MM.1S (cell line): ENCODE measurements around the gene DUSP14.

Source experiments
- DNase-seq: peaks from one replicate; pipeline ENCODE4 v3.0.0-alpha.2; 2015
- H2AFZ ChIP-seq: fragments of 300-600 bp; sonication (generic); 2 replicates; pipeline ENCODE4 v1.6.0; 2016; ENCODE audit warnings: antibody characterized with exemption, low read length
- H3F3A ChIP-seq: fragments of 300-600 bp; sonication (generic); 2 replicates; pipeline ENCODE4 v1.6.1; 2016; ENCODE audit warnings: mild to moderate bottlenecking, antibody characterized with exemption, low read length, moderate library complexity, mixed read lengths; ENCODE audit not compliant: insufficient read depth
- H3K27ac ChIP-seq: fragments of 300-600 bp; sonication (generic); 2 replicates; pipeline ENCODE4 v1.5.1; 2016; ENCODE audit warnings: mild to moderate bottlenecking, low read length
- H3K27me3 ChIP-seq: fragments of 300-600 bp; sonication (generic); replicated peaks from 2 replicates; pipeline ENCODE4 v1.6.0; 2016; ENCODE audit warnings: low read length; ENCODE audit not compliant: insufficient read depth
- H3K36me3 ChIP-seq: fragments of 300-600 bp; sonication (generic); replicated peaks from 2 replicates; pipeline ENCODE4 v1.6.1; 2016; ENCODE audit warnings: mild to moderate bottlenecking, low read length, mixed read lengths; ENCODE audit not compliant: insufficient read depth
- H3K4me1 ChIP-seq: fragments of 300-600 bp; sonication (generic); 2 replicates; pipeline ENCODE4 v1.6.1; 2016; ENCODE audit warnings: low read length, mixed read lengths
- H3K4me2 ChIP-seq: fragments of 300-600 bp; sonication (generic); 2 replicates; pipeline ENCODE4 v1.6.0; 2016; ENCODE audit warnings: low read depth, low read length
- H3K4me3 ChIP-seq: fragments of 300-600 bp; sonication (generic); 2 replicates; pipeline ENCODE4 v1.5.1; 2016; ENCODE audit warnings: low read length, mixed read lengths
- H3K79me2 ChIP-seq: fragments of 300-600 bp; sonication (generic); 2 replicates; pipeline ENCODE4 v1.6.1; 2016; ENCODE audit warnings: mixed run types, low read length, mixed read lengths
- H3K9ac ChIP-seq: fragments of 300-600 bp; sonication (generic); 2 replicates; pipeline ENCODE4 v1.6.1; 2016; ENCODE audit warnings: low read length, mixed read lengths
- H3K9me2 ChIP-seq: fragments of 300-600 bp; sonication (generic); replicated peaks from 2 replicates; pipeline ENCODE4 v1.6.1; 2016; ENCODE audit warnings: mild to moderate bottlenecking, low read length, mixed read lengths; ENCODE audit not compliant: insufficient read depth
- H3K9me3 ChIP-seq: fragments of 300-600 bp; sonication (generic); replicated peaks from 2 replicates; pipeline ENCODE4 v1.6.1; 2016; ENCODE audit warnings: mild to moderate bottlenecking, low read length, mixed read lengths; ENCODE audit not compliant: insufficient read depth
- H4K20me1 ChIP-seq: fragments of 300-600 bp; sonication (generic); 2 replicates; pipeline ENCODE4 v1.6.1; 2016; ENCODE audit warnings: mild to moderate bottlenecking, low read length, moderate library complexity, mixed read lengths; ENCODE audit not compliant: insufficient read depth
- CTCF ChIP-seq: fragments of 300-600 bp; sonication (generic); IDR thresholded peaks from 2 replicates; pipeline ENCODE4 v1.5.1; 2016; ENCODE audit warnings: antibody characterized with exemption, low read length, mixed read lengths
- EZH2 ChIP-seq: fragments of 300-600 bp; sonication (generic); optimal IDR thresholded peaks from 2 replicates; pipeline ENCODE3; 2017; ENCODE audit warnings: low read depth, mild to moderate bottlenecking, antibody characterized with exemption, low read length, mixed read lengths
- EZH2phosphoT487 ChIP-seq: fragments of 300-600 bp; sonication (generic); IDR thresholded peaks from 2 replicates; pipeline ENCODE4 v1.6.1; 2018; ENCODE audit warnings: antibody characterized with exemption, low read length

The DUSP14 gene

GRCh38 chr17:37530420-37530819 lies 40.7 kb downstream of the DUSP14 start:
- H3K9me2 ChIP-seq, result no peaks in the 10 kb centered on the region
- H3K4me3 ChIP-seq, result no peak overlapping the region
- no peaks in the 10 kb centered on the region for H3F3A ChIP-seq
- H3K27me3 ChIP-seq, result no peaks in the 10 kb centered on the region
- H3K36me3 ChIP-seq, result 0 out of 2 replicates have a peak, but pooled peaks cover 3% of the 10 kb centered on the region
- H3K79me2 ChIP-seq, result no peaks in the 10 kb centered on the region
- H3K27ac ChIP-seq, result no peak overlapping the region
- H3K4me2 ChIP-seq, result no peak overlapping the region
- no peak overlapping the region for H3K9ac ChIP-seq
- no peaks in the 10 kb centered on the region for H3K9me3 ChIP-seq
- no peaks in the 10 kb centered on the region for H4K20me1 ChIP-seq
- no peak for DNase-seq
- H2AFZ ChIP-seq, result no peak overlapping the region
- TF ChIP-seq CTCF (no peak), EZH2phosphoT487 (no peak), EZH2 (no peak)
- no peaks in the 10 kb centered on the region for H3K4me1 ChIP-seq

GRCh38 chr17:37532756-37533155 lies 43.1 kb downstream of the DUSP14 start:
- Histone ChIP-seq H3K36me3 (0 out of 2 replicates have a peak, but pooled peaks cover 7% of the 10 kb centered on the region), H3F3A (no peaks in the 10 kb centered on the region), H3K27me3 (no peaks in the 10 kb centered on the region), H3K4me2 (no peak overlapping the region), H3K4me1 (no peaks in the 10 kb centered on the region), H3K9ac (no peak overlapping the region), H3K9me2 (no peaks in the 10 kb centered on the region), H2AFZ (no peak overlapping the region), H3K9me3 (no peaks in the 10 kb centered on the region), H3K4me3 (no peak overlapping the region), H3K27ac (no peak overlapping the region), H3K79me2 (no peaks in the 10 kb centered on the region), H4K20me1 (no peaks in the 10 kb centered on the region)
- no peak for TF ChIP-seq EZH2phosphoT487
- no peak for TF ChIP-seq EZH2
- TF ChIP-seq CTCF, result no peak
- no peak for DNase-seq

GRCh38 chr17:37535906-37536305 lies 46.2 kb downstream of the DUSP14 start:
- no peak for TF ChIP-seq EZH2phosphoT487
- no peaks in the 10 kb centered on the region for H4K20me1 ChIP-seq
- H3K79me2 ChIP-seq, result no peaks in the 10 kb centered on the region
- H3K36me3 ChIP-seq, result 0 out of 2 replicates have a peak, but pooled peaks cover 7% of the 10 kb centered on the region
- no peak for DNase-seq
- H3K9me2 ChIP-seq, result no peaks in the 10 kb centered on the region
- H3F3A ChIP-seq, result no peaks in the 10 kb centered on the region
- no peak overlapping the region for H3K4me2 ChIP-seq
- H3K4me1 ChIP-seq, result no peaks in the 10 kb centered on the region
- H3K27me3 ChIP-seq, result no peaks in the 10 kb centered on the region
- no peak overlapping the region for H3K9ac ChIP-seq
- H3K9me3 ChIP-seq, result no peaks in the 10 kb centered on the region
- no peak overlapping the region for H3K27ac ChIP-seq
- no peak overlapping the region for H3K4me3 ChIP-seq
- no peak overlapping the region for H2AFZ ChIP-seq

- H3K4me1 ChIP-seq, result no peaks in the 10 kb centered on the region
- no peak overlapping the region for H3K9ac ChIP-seq
- H3K27me3 ChIP-seq, result no peaks in the 10 kb centered on the region
- TF ChIP-seq EZH2phosphoT487 (no peak), CTCF (no peak), EZH2 (no peak)
- no peaks in the 10 kb centered on the region for H3K9me3 ChIP-seq
- H3F3A ChIP-seq, result no peaks in the 10 kb centered on the region
- no peaks in the 10 kb centered on the region for H3K9me2 ChIP-seq
- no peaks in the 10 kb centered on the region for H4K20me1 ChIP-seq
- DNase-seq, result no peak
- 0 out of 2 replicates have a peak, but pooled peaks cover 7% of the 10 kb centered on the region for H3K79me2 ChIP-seq
- no peak overlapping the region for H2AFZ ChIP-seq
- peaks cover 14% of the 10 kb centered on the region; the same call in 1 of the 2 replicates for H3K36me3 ChIP-seq
- no peak overlapping the region for H3K27ac ChIP-seq
- H3K4me2 ChIP-seq, result no peak overlapping the region
- no peak overlapping the region for H3K4me3 ChIP-seq
These were observed 49.4 kb downstream of the DUSP14 start for GRCh38 chr17:37538981-37539659.
